Tracheal epithelial cell (primary cell): ENCODE data around the gene OR2C1. TPM values are rescaled to one million over a fixed set of nuclear protein-coding genes. Genes with fewer than 3 reads are reported as not detected.

Experiments used
- total RNA-seq: library from RNA; depleted of rRNA; stranded (reverse); fragments of >200 nt; gene quantifications from 2 replicates; pipeline ENCODE4 v1.2.1, GENCODE V29; 2014

OR2C1 gene
- total RNA-seq: 0.24 TPM in 1 of 2 replicates, not detected in the other

GRCh38 chr16:3355589-3355988 is at the start of gene OR2C1:
Gene OR2C1, plus strand, starts transcription at chr16:3355889. Its CDS starts 52 bp downstream, at chr16:3355941.

GRCh38 chr16:3400779-3401688 is 45.3 kb downstream of the OR2C1 start, which contains the start of the genes ZNF174 and ZSCAN32:
Gene ZNF174, plus strand, starts transcription at chr16:3401215. Its CDS starts 790 bp downstream, at chr16:3402005.
Gene ZSCAN32, minus strand, starts transcription at chr16:3401004. Its CDS starts 3,447 bp downstream, at chr16:3397557.

Other genes with a start within 250 kb of the OR2C1 start
- gene ZNF205, start 243.3 kb upstream of the OR2C1 start, total RNA-seq: 23.9 and 35.2 TPM in 2 replicates
- gene ZNF213, start 220.9 kb upstream of the OR2C1 start, total RNA-seq: 9.2 and 12.6 TPM in 2 replicates
- gene OR1F1, start 167.7 kb upstream of the OR2C1 start, total RNA-seq: not detected in 2 replicates
- gene ZNF200, start 120.7 kb upstream of the OR2C1 start, total RNA-seq: 7.7 and 8.7 TPM in 2 replicates
- under 0.01 TPM in 1 of 2 replicates, not detected in the other for gene MEFV, start 99.3 kb upstream of the OR2C1 start, total RNA-seq
- gene ZNF263, start 72.4 kb upstream of the OR2C1 start, total RNA-seq: 57.1 and 69.9 TPM in 2 replicates
- 2.2 and 3.6 TPM in 2 replicates for gene TIGD7, start 50.5 kb upstream of the OR2C1 start, total RNA-seq
- gene ZNF75A, start 50.4 kb upstream of the OR2C1 start, total RNA-seq: 12.5 and 19.0 TPM in 2 replicates
- 9.9 and 17.1 TPM in 2 replicates for gene ZSCAN32, start 45.1 kb downstream of the OR2C1 start, total RNA-seq
- 3.8 and 3.9 TPM in 2 replicates for gene ZNF174, start 45.3 kb downstream of the OR2C1 start, total RNA-seq
- gene ZNF597, start 87.6 kb downstream of the OR2C1 start, total RNA-seq: 1.4 and 1.5 TPM in 2 replicates
- gene NAA60, start 87.8 kb downstream of the OR2C1 start, total RNA-seq: 7.0 and 10.7 TPM in 2 replicates
- not detected in 2 replicates for gene C16orf90, start 139.6 kb downstream of the OR2C1 start, total RNA-seq
- gene CLUAP1, start 145.1 kb downstream of the OR2C1 start, total RNA-seq: 8.2 and 9.2 TPM in 2 replicates
- gene NLRC3, start 221.5 kb downstream of the OR2C1 start, total RNA-seq: not detected in 2 replicates